IMR-90 (cell line): ENCODE data around the gene SOSTDC1. TPM values are rescaled to one million over a fixed set of nuclear protein-coding genes. Genes with fewer than 3 reads are reported as not detected.

Experiments used
- ATAC-seq: fragments of 200-7000 bp; cut with Tn5 transposase; 2 replicates; pipeline ENCODE4 v1.9.1; 2020; ENCODE audit warnings: low read depth, mild to moderate bottlenecking, moderate library complexity
- BruUV-seq: library from RNA; stranded (reverse); fragments of 400-500 nt; replicated peaks from 2 replicates; lab custom pipeline; 2021; lab: Mats Ljungman, UMichigan
- CTCF ChIA-PET: fragments of 300-600 bp; formaldehyde crosslinking; extraction: SDS; loops from one replicate; lab custom pipeline; 2021; ENCODE audit warnings: antibody characterized with exemption; lab: Yijun Ruan, JAX
- POLR2A ChIA-PET: fragments of 300-600 bp; sonication (Branson Sonifier 250); formaldehyde crosslinking; loops from one replicate; lab custom pipeline; 2022; ENCODE audit warnings: antibody characterized with exemption; ENCODE audit not compliant: unreplicated experiment; lab: Charles Lee
- DNase-seq: peaks from one replicate; pipeline ENCODE4 v3.0.0; 2013
- H2AFZ ChIP-seq: replicated peaks from 2 replicates; pipeline ENCODE3; 2013; ENCODE audit warnings: low read length, mild to moderate bottlenecking; ENCODE audit not compliant: poor library complexity
- H2AK5ac ChIP-seq: 2 replicates; pipeline ENCODE4 v1.6.1; 2013; ENCODE audit warnings: low read depth, low read length, inconsistent platforms
- H2AK9ac ChIP-seq: replicated peaks from 2 replicates; pipeline ENCODE3; 2013; ENCODE audit warnings: mild to moderate bottlenecking, low read depth, low read length, moderate library complexity; ENCODE audit not compliant: poor library complexity
- H2BK120ac ChIP-seq: 2 replicates; pipeline ENCODE4 v1.6.1; 2013; ENCODE audit warnings: low read depth, low read length, inconsistent platforms
- H2BK15ac ChIP-seq: 3 replicates; pipeline ENCODE4 v1.6.1; 2013; ENCODE audit warnings: low read depth, low read length, inconsistent platforms
- H2BK20ac ChIP-seq: 2 replicates; pipeline ENCODE4 v1.6.1; 2013; ENCODE audit warnings: low read depth, mild to moderate bottlenecking, inconsistent platforms, low read length, moderate library complexity
- H2BK5ac ChIP-seq: 2 replicates; pipeline ENCODE4 v1.6.1; 2013; ENCODE audit warnings: mild to moderate bottlenecking, low read depth, low read length, inconsistent platforms; ENCODE audit not compliant: poor library complexity, severe bottlenecking
- H3K14ac ChIP-seq: replicated peaks from 2 replicates; pipeline ENCODE4 v1.6.1; 2013; ENCODE audit warnings: low read depth, low read length, inconsistent platforms
- H3K18ac ChIP-seq: 2 replicates; pipeline ENCODE4 v1.6.1; 2013; ENCODE audit warnings: low read depth, low read length, control low read depth
- H3K23ac ChIP-seq: 2 replicates; pipeline ENCODE4 v1.6.1; 2013; ENCODE audit warnings: low read depth, low read length, inconsistent platforms
- H3K27ac ChIP-seq: 2 replicates; pipeline ENCODE4 v1.5.1; 2013; ENCODE audit warnings: mild to moderate bottlenecking, control low read depth, low read length; ENCODE audit not compliant: insufficient read depth
- H3K27me3 ChIP-seq: 2 replicates; pipeline ENCODE4 v1.6.1; 2013; ENCODE audit warnings: low read length; ENCODE audit not compliant: control insufficient read depth, insufficient read depth
- H3K36me3 ChIP-seq: 2 replicates; pipeline ENCODE4 v1.6.1; 2013; ENCODE audit warnings: low read length, mixed read lengths; ENCODE audit not compliant: control insufficient read depth, insufficient read depth
- H3K4ac ChIP-seq: 2 replicates; pipeline ENCODE4 v1.6.1; 2013; ENCODE audit warnings: low read depth, low read length, inconsistent platforms
- H3K4me1 ChIP-seq: 2 replicates; pipeline ENCODE4 v1.6.1; 2013; ENCODE audit warnings: low read length, mixed read lengths; ENCODE audit not compliant: control insufficient read depth, insufficient read depth
- H3K4me2 ChIP-seq: 2 replicates; pipeline ENCODE4 v1.6.1; 2013; ENCODE audit warnings: low read depth, mild to moderate bottlenecking, control low read depth, low read length, moderate library complexity
- H3K4me3 ChIP-seq: 2 replicates; pipeline ENCODE4 v1.5.1; 2013; ENCODE audit warnings: low read depth, mild to moderate bottlenecking, control low read depth, low read length, moderate library complexity; ENCODE audit not compliant: insufficient read depth
- H3K56ac ChIP-seq: 2 replicates; pipeline ENCODE4 v1.6.1; 2013; ENCODE audit warnings: low read length, inconsistent platforms; ENCODE audit not compliant: insufficient read depth; ENCODE audit errors: extremely low read depth
- H3K79me1 ChIP-seq, 2 experiments: 2 replicates each; pipeline ENCODE4 v1.6.1; 2013; ENCODE audit warnings: low read length in 2 of 2, inconsistent platforms in 1 of 2, low read depth in 1 of 2
- H3K9ac ChIP-seq: 2 replicates; pipeline ENCODE4 v1.6.1; 2013; ENCODE audit warnings: low read depth, low read length, control low read depth
- H3K9me1 ChIP-seq: 2 replicates; pipeline ENCODE4 v1.6.1; 2013; ENCODE audit warnings: low read length, inconsistent platforms; ENCODE audit not compliant: insufficient read depth
- H3K9me3 ChIP-seq: 2 replicates; pipeline ENCODE4 v1.6.1; 2013; ENCODE audit warnings: low read length; ENCODE audit not compliant: control insufficient read depth, insufficient read depth
- H4K20me1 ChIP-seq: 2 replicates; pipeline ENCODE4 v1.6.1; 2013; ENCODE audit warnings: low read length, inconsistent platforms; ENCODE audit not compliant: insufficient read depth
- H4K5ac ChIP-seq: 2 replicates; pipeline ENCODE4 v1.6.1; 2013; ENCODE audit warnings: mild to moderate bottlenecking, low read depth, low read length, control low read depth
- H4K8ac ChIP-seq, 2 experiments: 2 replicates each; pipeline ENCODE4 v1.6.1; 2013; ENCODE audit warnings: low read depth in 2 of 2, low read length in 2 of 2, control low read depth in 1 of 2, inconsistent platforms in 1 of 2
- H4K91ac ChIP-seq: 2 replicates; pipeline ENCODE4 v1.6.1; 2013; ENCODE audit warnings: low read depth, low read length, inconsistent platforms; ENCODE audit not compliant: insufficient read depth
- BHLHE40 ChIP-seq: fragments of 150-350 bp; IDR thresholded peaks from 2 replicates; pipeline ENCODE4 v1.6.1; 2016; ENCODE audit warnings: mild to moderate bottlenecking, low read depth, low read length
- CEBPB ChIP-seq: IDR thresholded peaks from 2 replicates; pipeline ENCODE4 v1.6.1; 2012; ENCODE audit warnings: low read depth, low read length, improper control_type of control experiment
- CHD1 ChIP-seq: IDR thresholded peaks from 2 replicates; pipeline ENCODE4 v1.6.1; 2012; ENCODE audit warnings: low read depth, low read length, improper control_type of control experiment
- MAZ ChIP-seq: IDR thresholded peaks from 2 replicates; pipeline ENCODE4 v1.6.1; 2012; ENCODE audit warnings: low read depth, mild to moderate bottlenecking, low read length, improper control_type of control experiment, moderate library complexity, borderline replicate concordance
- MXI1 ChIP-seq: IDR thresholded peaks from 2 replicates; pipeline ENCODE4 v1.6.1; 2012; ENCODE audit warnings: low read depth, mild to moderate bottlenecking, low read length, moderate library complexity, borderline replicate concordance
- POLR2A ChIP-seq: IDR thresholded peaks from 2 replicates; pipeline ENCODE4 v1.6.1; 2012; ENCODE audit warnings: mild to moderate bottlenecking, low read depth, low read length
- RAD21 ChIP-seq: IDR thresholded peaks from 2 replicates; pipeline ENCODE4 v1.6.1; 2012; ENCODE audit warnings: low read length, improper control_type of control experiment
- RCOR1 ChIP-seq: IDR thresholded peaks from 2 replicates; pipeline ENCODE4 v1.6.1; 2012; ENCODE audit warnings: mild to moderate bottlenecking, low read length, improper control_type of control experiment; ENCODE audit not compliant: insufficient replicate concordance
- SMC3 ChIP-seq: fragments of 150-350 bp; IDR thresholded peaks from 2 replicates; pipeline ENCODE4 v1.6.1; 2016; ENCODE audit warnings: low read depth, mild to moderate bottlenecking, antibody characterized with exemption, low read length, moderate library complexity
- WGBS, 2 experiments: methylation state at CpG; one replicate each; pipeline versions ENCODE4 v1.1.5 to v1.1.7; 2013; ENCODE audit warnings: missing lambda C conversion rate in 2 of 2; ENCODE audit not compliant: insufficient read length in 1 of 2; ENCODE audit errors: extremely low coverage in 2 of 2; 5-methylcytosine and 5-hydroxymethylcytosine counted together
- dilution Hi-C: fragments of 300-500 bp; cut with HindIII; formaldehyde crosslinking; loops from one replicate; pipeline ENCODE4 v1.14.3; 2018; ENCODE audit warnings: low sequenced_read_pairs; ENCODE audit not compliant: unreplicated experiment
- in situ Hi-C: fragments of 300-500 bp; cut with MboI; formaldehyde crosslinking; loops from 3 replicates; pipeline ENCODE4 v1.14.3; 2019; ENCODE audit warnings: low sequenced_read_pairs, inconsistent platforms, mixed read lengths
- intact Hi-C: fragments of 100-400 bp; cut with micrococcal nuclease; formaldehyde crosslinking; loops from 2 replicates; pipeline ENCODE4 v1.10.0; 2022
- polyA plus RNA-seq, 3 experiments: library from polyadenylated mRNA; depleted of rRNA; stranded (reverse); fragments of >200 nt; gene quantifications; 2 replicates each; pipeline ENCODE4 v1.2.3, GENCODE V29; 2012; ENCODE audit warnings: low replicate concordance in 1 of 3
- total RNA-seq: library from RNA; depleted of rRNA; stranded (reverse); fragments of >200 nt; gene quantifications from 2 replicates; pipeline ENCODE4 v1.2.3, GENCODE V29; 2012
- TF ChIP-seq, protein P1 (sequence below): conservative IDR thresholded peaks from 2 replicates; pipeline ENCODE4 v1.5.1; 2012; ENCODE audit warnings: mild to moderate bottlenecking, low read depth, low read length, improper control_type of control experiment
- TF ChIP-seq, protein P2 (sequence below): fragments of 150-350 bp; IDR thresholded peaks from 2 replicates; pipeline ENCODE4 v1.6.1; 2016; ENCODE audit warnings: low read depth, mild to moderate bottlenecking, low read length, moderate library complexity, borderline replicate concordance
- TF ChIP-seq, protein P3 (sequence below): fragments of 150-350 bp; IDR thresholded peaks from 2 replicates; pipeline ENCODE4 v1.6.1; 2017; ENCODE audit warnings: mild to moderate bottlenecking, antibody characterized with exemption, low read length, low read depth

Gene SOSTDC1
- total and polyA plus RNA-seq, 2 of the 4 experiments (the other 2 are of a cell fraction) = 0.07 TPM; not detected in 1

DNA sequence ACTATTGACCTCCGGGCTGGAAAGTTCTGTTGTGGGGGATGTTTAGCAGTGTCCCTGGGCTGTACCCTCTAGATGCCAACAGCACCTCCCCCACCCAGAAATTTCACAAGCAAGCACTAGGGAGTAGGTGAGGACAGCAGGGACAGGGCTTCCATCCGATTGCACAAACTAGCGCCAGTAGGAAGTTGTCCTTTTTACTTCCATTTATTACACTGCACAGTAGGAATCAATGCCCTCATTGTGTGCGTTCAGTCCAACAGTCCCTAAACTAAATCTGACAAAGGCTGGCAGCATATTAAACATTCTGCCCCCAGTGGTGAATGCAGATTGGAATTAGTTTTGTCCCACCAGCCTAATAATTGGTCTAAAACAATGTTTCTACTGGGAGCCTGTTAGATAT lies 6.4 kb upstream of the SOSTDC1 start:
- intact Hi-C loops = no loop called here
- no peak overlapping the region for H2BK5ac ChIP-seq
- BruUV-seq = no TSS peak
- no peak for ATAC-seq
- no peaks in the 10 kb centered on the region for H3K4me1 ChIP-seq
- dilution Hi-C loops = no loop called here
- H3K18ac ChIP-seq = no peak overlapping the region
- no peaks in the 10 kb centered on the region for H3K36me3 ChIP-seq
- no peak overlapping the region for H2BK15ac ChIP-seq
- H3K79me1 ChIP-seq = no peaks in the 10 kb centered on the region
- ChIA-PET CTCF (interaction anchor here (0.8 kb wide), 1 partner anchor 10 kb away, joined by 4 read pairs; no protein-coding TSS in a partner anchor), POLR2A (no interaction called here)
- H3K4me3 ChIP-seq = no peak overlapping the region
- no peak overlapping the region for H4K5ac ChIP-seq
- no peak overlapping the region for H4K91ac ChIP-seq
- H2BK20ac ChIP-seq = no peak overlapping the region
- no peak overlapping the region for H3K4ac ChIP-seq
- no peak for TF ChIP-seq SMC3
- no peak for TF ChIP-seq POLR2A
- no peak for TF ChIP-seq BHLHE40
- no peak for TF ChIP-seq CHD1
- TF ChIP-seq MAZ = no peak
- TF ChIP-seq RAD21 = no peak
- TF ChIP-seq CEBPB = no peak
- no peak for TF ChIP-seq MXI1
- TF ChIP-seq, protein P1, sequence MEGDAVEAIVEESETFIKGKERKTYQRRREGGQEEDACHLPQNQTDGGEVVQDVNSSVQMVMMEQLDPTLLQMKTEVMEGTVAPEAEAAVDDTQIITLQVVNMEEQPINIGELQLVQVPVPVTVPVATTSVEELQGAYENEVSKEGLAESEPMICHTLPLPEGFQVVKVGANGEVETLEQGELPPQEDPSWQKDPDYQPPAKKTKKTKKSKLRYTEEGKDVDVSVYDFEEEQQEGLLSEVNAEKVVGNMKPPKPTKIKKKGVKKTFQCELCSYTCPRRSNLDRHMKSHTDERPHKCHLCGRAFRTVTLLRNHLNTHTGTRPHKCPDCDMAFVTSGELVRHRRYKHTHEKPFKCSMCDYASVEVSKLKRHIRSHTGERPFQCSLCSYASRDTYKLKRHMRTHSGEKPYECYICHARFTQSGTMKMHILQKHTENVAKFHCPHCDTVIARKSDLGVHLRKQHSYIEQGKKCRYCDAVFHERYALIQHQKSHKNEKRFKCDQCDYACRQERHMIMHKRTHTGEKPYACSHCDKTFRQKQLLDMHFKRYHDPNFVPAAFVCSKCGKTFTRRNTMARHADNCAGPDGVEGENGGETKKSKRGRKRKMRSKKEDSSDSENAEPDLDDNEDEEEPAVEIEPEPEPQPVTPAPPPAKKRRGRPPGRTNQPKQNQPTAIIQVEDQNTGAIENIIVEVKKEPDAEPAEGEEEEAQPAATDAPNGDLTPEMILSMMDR = no peak
- TF ChIP-seq, protein P2, sequence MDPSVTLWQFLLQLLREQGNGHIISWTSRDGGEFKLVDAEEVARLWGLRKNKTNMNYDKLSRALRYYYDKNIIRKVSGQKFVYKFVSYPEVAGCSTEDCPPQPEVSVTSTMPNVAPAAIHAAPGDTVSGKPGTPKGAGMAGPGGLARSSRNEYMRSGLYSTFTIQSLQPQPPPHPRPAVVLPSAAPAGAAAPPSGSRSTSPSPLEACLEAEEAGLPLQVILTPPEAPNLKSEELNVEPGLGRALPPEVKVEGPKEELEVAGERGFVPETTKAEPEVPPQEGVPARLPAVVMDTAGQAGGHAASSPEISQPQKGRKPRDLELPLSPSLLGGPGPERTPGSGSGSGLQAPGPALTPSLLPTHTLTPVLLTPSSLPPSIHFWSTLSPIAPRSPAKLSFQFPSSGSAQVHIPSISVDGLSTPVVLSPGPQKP = no peak
- TF ChIP-seq, protein P3, sequence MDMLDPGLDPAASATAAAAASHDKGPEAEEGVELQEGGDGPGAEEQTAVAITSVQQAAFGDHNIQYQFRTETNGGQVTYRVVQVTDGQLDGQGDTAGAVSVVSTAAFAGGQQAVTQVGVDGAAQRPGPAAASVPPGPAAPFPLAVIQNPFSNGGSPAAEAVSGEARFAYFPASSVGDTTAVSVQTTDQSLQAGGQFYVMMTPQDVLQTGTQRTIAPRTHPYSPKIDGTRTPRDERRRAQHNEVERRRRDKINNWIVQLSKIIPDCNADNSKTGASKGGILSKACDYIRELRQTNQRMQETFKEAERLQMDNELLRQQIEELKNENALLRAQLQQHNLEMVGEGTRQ = no peak
- no peak for TF ChIP-seq RCOR1
- H2AK9ac ChIP-seq = no peak overlapping the region
- no peak overlapping the region for H2AK5ac ChIP-seq
- H3K56ac ChIP-seq = no peak overlapping the region
- no peak overlapping the region for H3K9ac ChIP-seq
- in situ Hi-C loops = no loop called here
- H4K8ac ChIP-seq = no peak overlapping the region
- no peaks in the 10 kb centered on the region for H3K9me3 ChIP-seq
- H3K27me3 ChIP-seq = no peaks in the 10 kb centered on the region
- no peaks in the 10 kb centered on the region for H4K20me1 ChIP-seq
- H3K23ac ChIP-seq = no peak overlapping the region
- DNase-seq = no peak
- H3K9me1 ChIP-seq = no peaks in the 10 kb centered on the region
- H3K14ac ChIP-seq = no peak overlapping the region
- no peak overlapping the region for H2BK120ac ChIP-seq
- H3K27ac ChIP-seq = no peak overlapping the region
- no peak overlapping the region for H3K4me2 ChIP-seq
- no peak overlapping the region for H2AFZ ChIP-seq
- no CpG with 5 or more reads among the region's 4 CpGs for WGBS, 2 experiments
